Left ventricle myocardium inferior (tissue), 1 donor: Measurements from ENCODE around the gene BACH2. TPM values are rescaled to one million over a fixed set of nuclear protein-coding genes. Genes with fewer than 3 reads are reported as not detected.

Experiments used
- DNase-seq: peaks from one replicate; pipeline ENCODE4 v3.0.0-alpha.2; 2020
- H3K27ac ChIP-seq: fragments of 200-600 bp; replicated peaks from 2 replicates; pipeline ENCODE4 v1.8.0; 2021
- H3K27me3 ChIP-seq: fragments of 200-600 bp; 2 replicates; pipeline ENCODE4 v1.8.0; 2021; ENCODE audit warnings: low read depth
- H3K36me3 ChIP-seq: fragments of 200-600 bp; 2 replicates; pipeline ENCODE4 v1.8.0; 2021
- H3K4me1 ChIP-seq: fragments of 200-600 bp; 2 replicates; pipeline ENCODE4 v1.8.0; 2021
- H3K4me3 ChIP-seq: fragments of 200-600 bp; 2 replicates; pipeline ENCODE4 v1.8.0; 2021; ENCODE audit warnings: mild to moderate bottlenecking, moderate library complexity
- H3K9me3 ChIP-seq: fragments of 200-600 bp; replicated peaks from 2 replicates; pipeline ENCODE4 v1.8.0; 2021
- CTCF ChIP-seq: fragments of 200-600 bp; IDR thresholded peaks from 2 replicates; pipeline ENCODE4 v1.8.0; 2021; ENCODE audit warnings: antibody characterized with exemption, mild to moderate bottlenecking, borderline replicate concordance
- intact Hi-C: fragments of 100-400 bp; cut with micrococcal nuclease; formaldehyde crosslinking; loops from one replicate; pipeline ENCODE4 v1.11.0; 2022
- total RNA-seq: library from RNA; stranded (reverse); fragmentation: NEBNext Ultra II Directional; extraction: Animal tissue kit (Norgen Biotek cat#: 25700); gene quantifications from one replicate; pipeline ENCODE4 v1.2.1, GENCODE V29; 2021
- donor health status: DM: no; HTN: yes; CAD: no; lungs with severe emphysema.

The BACH2 gene
- total RNA-seq, 1 donor from 2014 or later = 1.5 TPM

DNA sequence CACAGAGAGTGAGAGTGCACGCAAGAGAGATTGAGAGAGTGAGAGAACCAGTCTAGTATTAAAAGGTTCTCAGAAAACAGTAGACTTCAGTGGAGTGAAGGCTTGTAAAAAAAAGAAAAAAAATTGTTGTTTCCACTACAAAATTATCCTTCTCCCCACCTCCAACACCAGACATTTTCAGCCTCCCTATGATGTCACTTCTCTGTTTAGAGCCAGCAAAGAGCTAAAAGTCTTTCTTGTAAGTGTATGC, 77.8 kb downstream of the BACH2 start:
- Histone ChIP-seq H3K4me3 (peak overlapping the region; percentile 56), H3K9me3 (peaks cover 11% of the 10 kb centered on the region), H3K27me3 (no peaks in the 10 kb centered on the region), H3K4me1 (peaks cover 42% of the 10 kb centered on the region), H3K27ac (peak overlapping the region; percentile 95), H3K36me3 (no peaks in the 10 kb centered on the region)
- TF ChIP-seq CTCF = no peak
- intact Hi-C loops = loop anchor here (10.0 kb wide), 1 partner anchor 76 kb away; the partner anchor contains the start of gene BACH2
- no peak for DNase-seq

GRCh38 chr6:90217506-90218127, 79.0 kb downstream of the BACH2 start:
- H3K4me1 ChIP-seq = peaks cover 49% of the 10 kb centered on the region
- H3K27ac ChIP-seq = peak overlapping the region; percentile 95
- no peak for TF ChIP-seq CTCF
- H3K27me3 ChIP-seq = no peaks in the 10 kb centered on the region
- intact Hi-C loops = loop anchor here (10.0 kb wide), 1 partner anchor 77 kb away; the partner anchor contains the start of gene BACH2
- H3K9me3 ChIP-seq = peaks cover 3% of the 10 kb centered on the region
- no peak for DNase-seq
- no peaks in the 10 kb centered on the region for H3K36me3 ChIP-seq
- H3K4me3 ChIP-seq = peak overlapping the region; percentile 56

- no peaks in the 10 kb centered on the region for H3K27me3 ChIP-seq
- intact Hi-C loops = loop anchor here (10.0 kb wide), 1 partner anchor 78 kb away; the partner anchor contains the start of gene BACH2
- H3K9me3 ChIP-seq = no peaks in the 10 kb centered on the region
- H3K4me1 ChIP-seq = peaks cover 49% of the 10 kb centered on the region
- H3K4me3 ChIP-seq = no peak overlapping the region
- peak overlapping the region; percentile 31 for H3K27ac ChIP-seq
- H3K36me3 ChIP-seq = no peaks in the 10 kb centered on the region
- no peak for TF ChIP-seq CTCF
- DNase-seq = no peak
Observed at GRCh38 chr6:90216072-90216977, 80.3 kb downstream of the BACH2 start.

- no peak for DNase-seq
- no peak overlapping the region for H3K4me3 ChIP-seq
- intact Hi-C loops = loop anchor here (10.0 kb wide), 1 partner anchor 80 kb away; the partner anchor contains the start of gene BACH2
- H3K36me3 ChIP-seq = no peaks in the 10 kb centered on the region
- TF ChIP-seq CTCF = no peak
- H3K4me1 ChIP-seq = peaks cover 57% of the 10 kb centered on the region
- H3K9me3 ChIP-seq = no peaks in the 10 kb centered on the region
- H3K27me3 ChIP-seq = no peaks in the 10 kb centered on the region
- H3K27ac ChIP-seq = no peak overlapping the region
Observed at GRCh38 chr6:90214966-90215365, 81.7 kb downstream of the BACH2 start.

DNA sequence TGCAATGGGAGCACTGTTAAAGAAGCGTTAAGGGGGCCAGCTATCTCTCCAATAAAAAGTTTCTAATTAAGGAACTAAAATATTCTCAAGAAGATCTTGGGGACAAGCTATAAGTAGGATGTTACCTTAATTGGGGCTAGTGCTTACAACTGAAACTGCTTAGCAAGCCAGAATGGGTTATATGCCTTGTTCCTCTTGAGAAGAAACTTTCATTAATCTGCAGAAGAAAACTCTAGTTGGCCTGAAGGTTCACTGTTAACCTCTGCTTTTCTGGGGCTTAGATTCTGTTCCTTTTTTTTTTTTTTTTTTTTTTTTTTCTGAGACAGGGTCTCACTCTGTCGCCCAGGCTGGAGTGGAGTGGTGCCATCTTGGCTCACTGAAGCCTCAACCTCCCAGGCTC, 82.2 kb downstream of the BACH2 start:
- no peak for DNase-seq
- intact Hi-C loops = loop anchor here (10.0 kb wide), 1 partner anchor 80 kb away; the partner anchor contains the start of gene BACH2
- H3K4me3 ChIP-seq = no peak overlapping the region
- peaks cover 58% of the 10 kb centered on the region for H3K4me1 ChIP-seq
- no peaks in the 10 kb centered on the region for H3K36me3 ChIP-seq
- H3K27ac ChIP-seq = no peak overlapping the region
- no peaks in the 10 kb centered on the region for H3K9me3 ChIP-seq
- TF ChIP-seq CTCF = no peak
- no peaks in the 10 kb centered on the region for H3K27me3 ChIP-seq
